ENCODE results near the gene NSMCE4A.

Gene NSMCE4A

GRCh38 chr10:121927318-121927840 lies 47.6 kb downstream of the NSMCE4A start:
- H3K79me2 ChIP-seq (ENCODE audit: low read length) = peaks cover 36% of the 10 kb centered on the region
- H3K4me3 ChIP-seq (ENCODE audit: low read length) = peak overlapping the region; percentile 97
- DNase-seq = peak; percentile 33
- no peaks in the 10 kb centered on the region for H3K27me3 ChIP-seq (replicated peaks; ENCODE audit: insufficient read depth, low read length)
- peak overlapping the region; percentile 69; the same call in 1 of the 2 replicates for H3K27ac ChIP-seq (ENCODE audit: low read length)
- H3K36me3 ChIP-seq (replicated peaks; ENCODE audit: insufficient read depth, low read length) = no peaks in the 10 kb centered on the region
- H3K4me1 ChIP-seq (ENCODE audit: low read length) = peaks cover 3% of the 10 kb centered on the region; the same call in 1 of the 2 replicates
- H2AFZ ChIP-seq (ENCODE audit: low read length) = peak overlapping the region; percentile 87
- peak overlapping the region; percentile 97 for H3K9ac ChIP-seq (ENCODE audit: low read length)
- no peaks in the 10 kb centered on the region for H4K20me1 ChIP-seq (ENCODE audit: insufficient read depth, low read length)
- no peaks in the 10 kb centered on the region for H3K9me2 ChIP-seq (replicated peaks; ENCODE audit: insufficient read depth, low read length)
- TF ChIP-seq EZH2 (optimal IDR thresholded peaks at IDR 0.05; ENCODE audit: low read depth, low read length) = no peak
- TF ChIP-seq EZH2phosphoT487 (IDR thresholded peaks at IDR 0.05; ENCODE audit: low read length) = no peak
- TF ChIP-seq CTCF (IDR thresholded peaks at IDR 0.05; ENCODE audit: low read length) = no peak
- peak overlapping the region; percentile 89 for H3K4me2 ChIP-seq (ENCODE audit: low read depth, low read length)
- H3K9me3 ChIP-seq (replicated peaks; ENCODE audit: insufficient read depth, low read length) = no peaks in the 10 kb centered on the region
- H3F3A ChIP-seq (ENCODE audit: insufficient read depth, low read length) = peaks cover 5% of the 10 kb centered on the region; the same call in 1 of the 2 replicates

- H3K9me2 ChIP-seq (replicated peaks; ENCODE audit: insufficient read depth, low read length) = no peaks in the 10 kb centered on the region
- H3K4me1 ChIP-seq (ENCODE audit: low read length) = peaks cover 3% of the 10 kb centered on the region; the same call in 1 of the 2 replicates
- no peaks in the 10 kb centered on the region for H3K36me3 ChIP-seq (replicated peaks; ENCODE audit: insufficient read depth, low read length)
- no peaks in the 10 kb centered on the region for H3K27me3 ChIP-seq (replicated peaks; ENCODE audit: insufficient read depth, low read length)
- H3F3A ChIP-seq (ENCODE audit: insufficient read depth, low read length) = peaks cover 5% of the 10 kb centered on the region; the same call in 1 of the 2 replicates
- peak overlapping the region; percentile 87 for H2AFZ ChIP-seq (ENCODE audit: low read length)
- H3K4me3 ChIP-seq (ENCODE audit: low read length) = peak overlapping the region; percentile 97
- H3K27ac ChIP-seq (ENCODE audit: low read length) = peak overlapping the region; percentile 69; the same call in 1 of the 2 replicates
- peak; percentile 27 for DNase-seq
- no peaks in the 10 kb centered on the region for H3K9me3 ChIP-seq (replicated peaks; ENCODE audit: insufficient read depth, low read length)
- peaks cover 36% of the 10 kb centered on the region for H3K79me2 ChIP-seq (ENCODE audit: low read length)
- TF ChIP-seq EZH2phosphoT487 (IDR thresholded peaks at IDR 0.05; ENCODE audit: low read length) (no peak), CTCF (IDR thresholded peaks at IDR 0.05; ENCODE audit: low read length) (no peak), EZH2 (optimal IDR thresholded peaks at IDR 0.05; ENCODE audit: low read depth, low read length) (no peak)
- H4K20me1 ChIP-seq (ENCODE audit: insufficient read depth, low read length) = no peaks in the 10 kb centered on the region
- H3K9ac ChIP-seq (ENCODE audit: low read length) = peak overlapping the region; percentile 97
- H3K4me2 ChIP-seq (ENCODE audit: low read depth, low read length) = peak overlapping the region; percentile 89
These were observed 48.2 kb downstream of the NSMCE4A start for GRCh38 chr10:121926671-121927317.

GRCh38 chr10:121926157-121926556 lies 48.9 kb downstream of the NSMCE4A start:
- H3K79me2 ChIP-seq (ENCODE audit: low read length) = peaks cover 36% of the 10 kb centered on the region
- no peaks in the 10 kb centered on the region for H3K9me3 ChIP-seq (replicated peaks; ENCODE audit: insufficient read depth, low read length)
- peaks cover 5% of the 10 kb centered on the region; the same call in 1 of the 2 replicates for H3F3A ChIP-seq (ENCODE audit: insufficient read depth, low read length)
- no peaks in the 10 kb centered on the region for H4K20me1 ChIP-seq (ENCODE audit: insufficient read depth, low read length)
- no peaks in the 10 kb centered on the region for H3K36me3 ChIP-seq (replicated peaks; ENCODE audit: insufficient read depth, low read length)
- H3K9me2 ChIP-seq (replicated peaks; ENCODE audit: insufficient read depth, low read length) = no peaks in the 10 kb centered on the region
- TF ChIP-seq CTCF (IDR thresholded peaks at IDR 0.05; ENCODE audit: low read length) (no peak), EZH2phosphoT487 (IDR thresholded peaks at IDR 0.05; ENCODE audit: low read length) (no peak), EZH2 (optimal IDR thresholded peaks at IDR 0.05; ENCODE audit: low read depth, low read length) (no peak)
- no peak overlapping the region for H3K27ac ChIP-seq (ENCODE audit: low read length)
- peak overlapping the region; percentile 89 for H3K4me2 ChIP-seq (ENCODE audit: low read depth, low read length)
- H3K27me3 ChIP-seq (replicated peaks; ENCODE audit: insufficient read depth, low read length) = no peaks in the 10 kb centered on the region
- no peak for DNase-seq
- H2AFZ ChIP-seq (ENCODE audit: low read length) = no peak overlapping the region
- peak overlapping the region; percentile 97; the same call in 1 of the 2 replicates for H3K4me3 ChIP-seq (ENCODE audit: low read length)
- peaks cover 3% of the 10 kb centered on the region; the same call in 1 of the 2 replicates for H3K4me1 ChIP-seq (ENCODE audit: low read length)
- H3K9ac ChIP-seq (ENCODE audit: low read length) = no peak overlapping the region
